SW480 (cell line): ENCODE data around the gene MTMR10.
A peak's percentile ranks its signal among the peaks of the same experiment; 100 is the strongest.

Experiments
- DNase-seq: peaks from one replicate; pipeline ENCODE4 v3.0.0-alpha.2; 2016; ENCODE audit warnings: low spot score

The MTMR10 gene

GRCh38 chr15:30918366-30918765, 73.1 kb downstream of the MTMR10 start:
- DNase-seq: no peak

- DNase-seq: no peak
Observed at GRCh38 chr15:30917675-30918074, 73.8 kb downstream of the MTMR10 start.

- no peak for DNase-seq
Observed at GRCh38 chr15:30917013-30917412, 74.4 kb downstream of the MTMR10 start.

- no peak for DNase-seq
Observed at GRCh38 chr15:30913761-30914160, 77.7 kb downstream of the MTMR10 start.

DNA sequence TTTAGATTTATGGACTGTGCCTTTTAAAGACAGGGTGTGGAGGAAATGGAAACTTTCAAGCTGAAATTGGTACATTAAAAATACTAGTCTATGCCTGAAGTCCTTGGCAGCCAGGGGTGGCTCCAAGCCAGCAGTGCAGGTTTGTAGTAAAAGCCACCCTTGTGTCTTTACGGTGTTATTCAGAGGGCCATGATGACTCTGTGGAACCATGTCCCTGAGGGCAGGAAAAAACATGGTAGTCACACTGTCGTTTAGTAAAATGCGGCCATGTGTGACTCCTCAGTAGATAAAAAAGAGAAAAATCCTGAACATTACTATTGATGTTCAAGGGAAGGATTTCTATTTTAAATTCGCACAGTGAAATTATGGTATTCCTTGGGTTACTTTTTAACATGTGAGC, 85.1 kb downstream of the MTMR10 start:
- DNase-seq: no peak

DNA sequence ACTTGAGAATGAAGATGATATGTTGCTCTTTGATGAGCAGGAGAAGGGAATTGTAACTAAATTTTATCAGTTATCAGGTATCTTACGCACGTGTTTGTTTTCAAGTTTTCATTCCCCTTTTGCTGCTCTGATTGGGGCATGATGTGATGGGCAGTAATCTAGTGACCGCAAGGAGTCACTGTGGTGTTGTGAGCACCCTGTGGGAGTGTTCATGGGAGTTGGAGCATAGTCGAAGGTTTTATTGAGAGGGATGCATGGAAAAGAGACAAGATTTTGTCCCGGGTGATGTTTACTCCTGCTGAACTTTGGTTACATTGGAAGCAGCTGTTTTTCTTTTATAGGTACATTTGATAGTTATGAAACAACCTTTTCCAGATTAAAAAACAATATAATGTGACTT, 85.6 kb downstream of the MTMR10 start:
- no peak for DNase-seq

DNA sequence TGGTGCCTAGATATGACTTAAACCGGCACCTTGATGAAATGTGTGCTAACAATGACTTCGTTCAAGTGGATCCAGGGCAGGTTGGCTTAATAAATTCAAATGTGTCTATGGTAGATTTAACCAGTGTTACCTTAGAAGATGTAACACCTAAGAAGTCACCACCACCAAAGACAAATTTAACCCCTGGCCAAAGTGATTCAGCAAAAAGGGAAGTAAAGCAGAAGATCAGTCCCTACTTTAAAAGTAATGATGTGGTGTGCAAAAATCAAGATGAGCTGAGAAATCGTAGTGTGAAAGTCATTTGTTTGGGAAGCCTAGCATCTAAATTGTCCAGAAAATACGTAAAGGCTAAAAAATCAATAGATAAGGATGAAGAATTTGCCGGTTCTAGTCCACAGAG, 86.6 kb downstream of the MTMR10 start:
- no peak for DNase-seq

- DNase-seq: peak; percentile 90
Observed at GRCh38 chr15:30903497-30904187, 87.8 kb downstream of the MTMR10 start, which contains the start of gene FAN1. FAN1 (plus strand) TSS chr15:30903915; CDS start chr15:30904664, 749 bp downstream.

GRCh38 chr15:30901889-30902288, 89.5 kb downstream of the MTMR10 start:
- no peak for DNase-seq

GRCh38 chr15:30896211-30896606, 95.2 kb downstream of the MTMR10 start:
- DNase-seq: no peak

DNA sequence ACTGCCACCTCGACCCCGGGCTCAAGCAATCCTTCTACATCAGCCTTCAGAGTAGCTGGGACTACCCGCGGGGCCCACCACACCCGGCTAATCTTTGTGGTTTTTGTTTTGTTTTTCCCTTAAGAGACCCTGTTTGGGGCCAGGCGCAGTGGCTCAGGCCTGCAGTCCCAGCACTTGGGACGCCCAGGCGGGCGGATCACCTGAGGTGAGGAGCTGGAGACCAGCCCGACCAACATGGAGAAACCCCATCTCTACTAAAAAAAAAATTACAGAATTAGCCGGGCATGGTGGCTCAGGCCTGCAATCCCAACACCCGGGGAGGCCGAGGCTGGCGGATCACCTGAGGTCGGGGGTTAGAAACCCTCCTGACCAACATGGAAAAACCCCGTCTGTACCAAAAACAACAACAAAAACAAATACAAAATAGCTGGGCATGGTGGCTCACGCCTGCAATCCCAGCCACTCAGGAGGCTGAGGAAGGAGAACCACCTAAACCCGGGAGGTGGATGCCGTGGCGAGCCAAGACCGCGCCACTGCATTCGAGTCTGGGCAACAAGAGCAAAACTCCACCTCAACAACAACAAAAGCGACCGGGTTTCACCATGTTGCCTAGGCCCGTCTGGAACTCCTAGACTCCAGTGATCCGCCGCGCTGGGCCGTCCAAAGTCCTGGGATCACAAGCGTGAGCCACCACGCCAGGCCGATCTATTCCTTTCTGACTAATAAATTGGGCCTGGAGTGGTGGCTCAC, 95.8 kb downstream of the MTMR10 start:
- DNase-seq: no peak

GRCh38 chr15:30889196-30889595, 102.2 kb downstream of the MTMR10 start:
- DNase-seq: no peak
